ENCODE measurements around the gene ZIC4. TPM values are rescaled to one million over a fixed set of nuclear protein-coding genes. Genes with fewer than 3 reads are reported as not detected.

Gene ZIC4
- total RNA-seq, 2 donors from 2014 or later = not detected

- intact Hi-C loops (cut with DNase I) = no loop called here
- ATAC-seq = no peak
- DNase-seq = no peak
These were observed 45.5 kb downstream of the ZIC4 start for GRCh38 chr3:147360646-147361453.

- no peak for ATAC-seq
- intact Hi-C loops (cut with DNase I) = no loop called here
These were observed 46.3 kb downstream of the ZIC4 start for GRCh38 chr3:147360051-147360439.

GRCh38 chr3:147359177-147360050, 46.9 kb downstream of the ZIC4 start:
- no peak for DNase-seq
- ATAC-seq = no peak
- intact Hi-C loops (cut with DNase I) = no loop called here

More at GRCh38 chr3:147360051-147360439, 46.3 kb downstream of the ZIC4 start:
- DNase-seq = no peak

- intact Hi-C loops (cut with DNase I) = no loop called here
- DNase-seq = no peak
- ATAC-seq = no peak
These were observed 48.0 kb downstream of the ZIC4 start for GRCh38 chr3:147358144-147358992.

- intact Hi-C loops (cut with DNase I) = no loop called here
- ATAC-seq = no peak
These were observed 49.1 kb downstream of the ZIC4 start for GRCh38 chr3:147356909-147357900.

GRCh38 chr3:147356145-147356908, 50.0 kb downstream of the ZIC4 start:
- intact Hi-C loops (cut with DNase I) = no loop called here
- no peak for DNase-seq
- no peak for ATAC-seq

More at GRCh38 chr3:147356909-147357900, 49.1 kb downstream of the ZIC4 start:
- no peak for DNase-seq

GRCh38 chr3:147355753-147356090, 50.6 kb downstream of the ZIC4 start:
- no peak for DNase-seq

GRCh38 chr3:147355084-147355752, 51.1 kb downstream of the ZIC4 start:
- no peak for DNase-seq
- ATAC-seq = no peak
- intact Hi-C loops (cut with DNase I) = no loop called here

More at GRCh38 chr3:147355753-147356090, 50.6 kb downstream of the ZIC4 start:
- no peak for ATAC-seq
- intact Hi-C loops (cut with DNase I) = no loop called here

GRCh38 chr3:147354623-147355022, 51.7 kb downstream of the ZIC4 start:
- no peak for DNase-seq
- intact Hi-C loops (cut with DNase I) = no loop called here
- ATAC-seq = no peak

GRCh38 chr3:147351301-147351700, 55.0 kb downstream of the ZIC4 start:
- ATAC-seq = no peak
- intact Hi-C loops (cut with DNase I) = no loop called here
- DNase-seq = no peak

- ATAC-seq (no peak), DNase-seq (no peak)
- intact Hi-C loops (cut with DNase I) = no loop called here
These were observed 57.4 kb downstream of the ZIC4 start for GRCh38 chr3:147348976-147349375.

- ATAC-seq (no peak), DNase-seq (no peak)
- intact Hi-C loops (cut with DNase I) = no loop called here
These were observed 62.4 kb downstream of the ZIC4 start for GRCh38 chr3:147343926-147344325.

GRCh38 chr3:147341727-147342126, 64.6 kb downstream of the ZIC4 start:
- intact Hi-C loops (cut with DNase I) = no loop called here
- DNase-seq = no peak
- ATAC-seq = no peak

- intact Hi-C loops (cut with DNase I) = no loop called here
- no peak for DNase-seq
- peak in 1 of 2 donors; percentile 30 for ATAC-seq
These were observed 69.6 kb downstream of the ZIC4 start for GRCh38 chr3:147336543-147337278.
